HepG2 (cell line): ENCODE results near the gene UBC. TPM values are rescaled to one million over a fixed set of nuclear protein-coding genes. Genes with fewer than 3 reads are reported as not detected.

Experiments used
- CBX5 ChIP-seq: sonication (generic); formaldehyde crosslinking; IDR thresholded peaks from 2 replicates; pipeline ENCODE4 v1.4.0; 2020; ENCODE audit warnings: missing genetic modification reagents, borderline replicate concordance
- CEBPG ChIP-seq: IDR thresholded peaks from 2 replicates; pipeline ENCODE4 v1.6.1; 2016
- FOSL1 ChIP-seq: sonication (generic); formaldehyde crosslinking; IDR thresholded peaks from 2 replicates; pipeline ENCODE4 v1.9.0; 2021; ENCODE audit warnings: missing genetic modification reagents, borderline replicate concordance
- HNF4G ChIP-seq, 2 experiments: sonication (generic) in 1 of 2; formaldehyde crosslinking in 1 of 2; IDR thresholded peaks; 2 replicates each; pipeline versions ENCODE4 v1.4.0 to v1.6.1; 2011 to 2020; ENCODE audit warnings: borderline replicate concordance in 2 of 2, low read depth in 2 of 2, mild to moderate bottlenecking in 2 of 2, low read length in 1 of 2, missing genetic modification reagents in 1 of 2, moderate library complexity in 1 of 2
- MYNN ChIP-seq: sonication (generic); formaldehyde crosslinking; IDR thresholded peaks from 2 replicates; pipeline ENCODE4 v1.4.0; 2020; ENCODE audit warnings: mild to moderate bottlenecking, low read depth, missing genetic modification reagents
- NFKBIZ ChIP-seq: IDR thresholded peaks from 2 replicates; pipeline ENCODE4 v1.6.1; 2018; ENCODE audit warnings: missing genetic modification reagents, missing compliant biosample characterization
- PAXIP1 ChIP-seq: sonication (generic); formaldehyde crosslinking; conservative IDR thresholded peaks from 2 replicates; pipeline ENCODE4 v1.4.0; 2020; ENCODE audit warnings: mild to moderate bottlenecking, missing genetic modification reagents, moderate library complexity
- PPARG ChIP-seq: conservative IDR thresholded peaks from 2 replicates; pipeline ENCODE4 v1.6.1; 2016; ENCODE audit warnings: missing biosample characterization, missing genetic modification reagents
- PTBP1 ChIP-seq: fragments of 200-400 bp; formaldehyde crosslinking; IDR thresholded peaks from 2 replicates; pipeline ENCODE4 v1.6.1; 2018; ENCODE audit warnings: low read length, low read depth; ENCODE audit not compliant: poor library complexity, severe bottlenecking
- RBAK ChIP-seq: sonication (generic); formaldehyde crosslinking; IDR thresholded peaks from 2 replicates; pipeline ENCODE4 v1.5.1; 2020; ENCODE audit warnings: mild to moderate bottlenecking, missing genetic modification reagents
- RFX5 ChIP-seq: IDR thresholded peaks from 2 replicates; pipeline ENCODE4 v1.6.1; 2011; ENCODE audit warnings: low read depth, low read length, improper control_type of control experiment
- SALL1 ChIP-seq: sonication (generic); formaldehyde crosslinking; IDR thresholded peaks from 2 replicates; pipeline ENCODE4 v1.8.0; 2022; ENCODE audit warnings: mild to moderate bottlenecking, missing genetic modification reagents
- SATB2 ChIP-seq: sonication (generic); formaldehyde crosslinking; IDR thresholded peaks from 2 replicates; pipeline ENCODE4 v1.5.0; 2020; ENCODE audit warnings: missing genetic modification reagents
- TARDBP ChIP-seq: sonication (generic); formaldehyde crosslinking; IDR thresholded peaks from 2 replicates; pipeline ENCODE4 v1.8.0; 2022; ENCODE audit warnings: mild to moderate bottlenecking, missing genetic modification reagents
- ZBTB26 ChIP-seq: IDR thresholded peaks from 2 replicates; pipeline ENCODE4 v1.6.1; 2016; ENCODE audit warnings: missing compliant biosample characterization, missing genetic modification reagents, borderline replicate concordance
- ZNF232 ChIP-seq: sonication (generic); formaldehyde crosslinking; IDR thresholded peaks from 2 replicates; pipeline ENCODE4 v1.4.0; 2020; ENCODE audit warnings: missing genetic modification reagents, borderline replicate concordance
- ZNF256 ChIP-seq: sonication (generic); formaldehyde crosslinking; conservative IDR thresholded peaks from 2 replicates; pipeline ENCODE4 v1.4.0; 2020; ENCODE audit warnings: missing genetic modification reagents
- ZNF550 ChIP-seq: sonication (generic); formaldehyde crosslinking; IDR thresholded peaks from 2 replicates; pipeline ENCODE4 v1.4.0; 2020; ENCODE audit warnings: mild to moderate bottlenecking, missing genetic modification reagents, borderline replicate concordance
- ZNF569 ChIP-seq: sonication (generic); formaldehyde crosslinking; IDR thresholded peaks from 2 replicates; pipeline ENCODE4 v1.5.0; 2020; ENCODE audit warnings: mild to moderate bottlenecking, missing genetic modification reagents, moderate library complexity, borderline replicate concordance
- ZNF687 ChIP-seq: sonication (generic); formaldehyde crosslinking; IDR thresholded peaks from 2 replicates; pipeline ENCODE4 v1.5.1; 2020; ENCODE audit warnings: mild to moderate bottlenecking, missing genetic modification reagents, moderate library complexity
- polyA plus RNA-seq, 8 experiments: library from polyadenylated mRNA; depleted of rRNA in 3 of 8; stranded (reverse) in 7 of 8; unstranded in 1 of 8; fragments of >200 nt; fragmentation: Illumina TruSeq in 4 of 8; extraction: Trizol in 4 of 8; gene quantifications; 2 replicates each; pipeline versions ENCODE4 v1.2.1 to v1.2.3, GENCODE V29; 2011 to 2016; ENCODE audit warnings: low read depth in 4 of 8, missing spikeins in 1 of 8, mixed read lengths in 1 of 8; ENCODE audit not compliant: insufficient read depth in 1 of 8
- total RNA-seq, 5 experiments: library from RNA; depleted of rRNA; stranded (reverse); fragments of >200 nt; fragmentation: Illumina TruSeq; extraction: Trizol; gene quantifications; 2 replicates each; pipeline ENCODE4 v1.2.3, GENCODE V29; 2016; ENCODE audit warnings: low read depth in 1 of 5

The UBC gene
- total and polyA plus RNA-seq, 2 of the 13 experiments (the other 11 are each of a cell fraction or from before 2014, with no cell fraction given) = 805 to 1,432 TPM

GRCh38 chr12:124939421-124940142, 25.1 kb upstream of the UBC start (continued):
- TF ChIP-seq MYNN (CRISPR knock-in tag) = peak; percentile 37; the same call in 1 of the 2 replicates
- peak; percentile 71; the same call in 1 of the 2 replicates for TF ChIP-seq CBX5 (CRISPR knock-in tag)
- no peak for TF ChIP-seq FOSL1
- TF ChIP-seq PAXIP1 (CRISPR knock-in tag) = peak; percentile 38; the same call in 1 of the 2 replicates
- 0 out of 2 replicates have a peak, but pooled peaks have one; percentile 24 for TF ChIP-seq NFKBIZ (CRISPR knock-in tag)
- TF ChIP-seq RBAK = peak; percentile 41; the same call in 1 of the 2 replicates
- no peak for TF ChIP-seq ZBTB26 (CRISPR knock-in tag)
- peak; percentile 26; the same call in 1 of the 2 replicates for TF ChIP-seq ZNF256 (CRISPR knock-in tag)
- TF ChIP-seq ZNF232 = peak; percentile 80; the same call in 1 of the 2 replicates
- TF ChIP-seq HNF4G (IDR thresholded peaks at IDR 0.05; ENCODE audit: borderline replicate concordance, low read depth, low read length) = peak; percentile 6; the same call in 1 of the 2 replicates
- 0 out of 2 replicates have a peak, but pooled peaks have one; percentile 56 for TF ChIP-seq HNF4G (CRISPR knock-in tag; IDR thresholded peaks at IDR 0.05; ENCODE audit: borderline replicate concordance, low read depth)
- TF ChIP-seq ZNF550 (CRISPR knock-in tag) = no peak
- peak; percentile 81 for TF ChIP-seq SALL1 (CRISPR knock-in tag)
- peak; percentile 14 for TF ChIP-seq CEBPG (CRISPR knock-in tag)
- peak; percentile 69 for TF ChIP-seq ZNF687
- 0 out of 2 replicates have a peak, but pooled peaks have one; percentile 79 for TF ChIP-seq ZNF569 (CRISPR knock-in tag)
- peak; percentile 46 for TF ChIP-seq PPARG
- peak; percentile 82; the same call in 1 of the 2 replicates for TF ChIP-seq SATB2 (CRISPR knock-in tag)
- peak; percentile 33 for TF ChIP-seq PTBP1
- peak; percentile 97 for TF ChIP-seq TARDBP
- TF ChIP-seq RFX5 = no peak
